Measurements from ENCODE around the gene GPR32.
"Not testable (repeated sequence)": the region's sequence is repeated elsewhere in the genome, so short reads cannot be mapped to it uniquely, and the experiment has no call there.

The GPR32 gene

GRCh38 chr19:50749490-50749889 lies 20.8 kb upstream of the GPR32 start:
- DNase-seq = no peak

- no peak for DNase-seq
Observed at GRCh38 chr19:50750010-50750409, 20.3 kb upstream of the GPR32 start.

- no peak for DNase-seq
Observed at GRCh38 chr19:50753879-50754278, 16.4 kb upstream of the GPR32 start.

GRCh38 chr19:50756244-50756643 lies 14.0 kb upstream of the GPR32 start:
- DNase-seq = not testable (repeated sequence)

GRCh38 chr19:50757624-50758023 lies 12.6 kb upstream of the GPR32 start:
- DNase-seq = not testable (repeated sequence)

- DNase-seq = not testable (repeated sequence)
Observed at GRCh38 chr19:50759076-50759475, 11.2 kb upstream of the GPR32 start.

- DNase-seq = no peak
Observed at GRCh38 chr19:50759886-50760285, 10.4 kb upstream of the GPR32 start.

- DNase-seq = not testable (repeated sequence)
Observed at GRCh38 chr19:50761501-50761900, 8.8 kb upstream of the GPR32 start.

GRCh38 chr19:50763521-50763920 lies 6.7 kb upstream of the GPR32 start:
- not testable (repeated sequence) for DNase-seq

GRCh38 chr19:50764409-50764808 lies 5.9 kb upstream of the GPR32 start:
- no peak for DNase-seq

- not testable (repeated sequence) for DNase-seq
Observed at GRCh38 chr19:50766746-50767145, 3.5 kb upstream of the GPR32 start.

GRCh38 chr19:50767263-50767662 lies 3.0 kb upstream of the GPR32 start:
- DNase-seq = not testable (repeated sequence)

GRCh38 chr19:50768277-50768676 lies 2.0 kb upstream of the GPR32 start:
- DNase-seq = no peak

GRCh38 chr19:50770888-50771287 lies 624 bp downstream of the GPR32 start:
- no peak for DNase-seq

GRCh38 chr19:50772476-50772875 lies 2.2 kb downstream of the GPR32 start:
- no peak for DNase-seq

- DNase-seq = not testable (repeated sequence)
Observed at GRCh38 chr19:50772912-50773311, 2.6 kb downstream of the GPR32 start.

GRCh38 chr19:50773454-50773853 lies 3.2 kb downstream of the GPR32 start:
- not testable (repeated sequence) for DNase-seq

GRCh38 chr19:50776131-50776530 lies 5.9 kb downstream of the GPR32 start:
- DNase-seq = no peak

- no peak for DNase-seq
Observed at GRCh38 chr19:50777261-50777660, 7.0 kb downstream of the GPR32 start.

GRCh38 chr19:50777830-50778303 lies 7.6 kb downstream of the GPR32 start:
- DNase-seq = no peak

GRCh38 chr19:50778906-50779430 lies 8.7 kb downstream of the GPR32 start:
- DNase-seq = no peak

- no peak for DNase-seq
Observed at GRCh38 chr19:50779504-50780457, 9.5 kb downstream of the GPR32 start.

GRCh38 chr19:50780753-50781435 lies 10.6 kb downstream of the GPR32 start:
- DNase-seq = no peak

- DNase-seq = not testable (repeated sequence)
Observed at GRCh38 chr19:50783848-50784152, 13.5 kb downstream of the GPR32 start.

All from CD4-positive, alpha-beta T cell treated with Interleukin-4 for 4 hours (primary cell).